22Rv1 (cell line): ENCODE data around the gene CDKN1B.

Experiments used
- H3K27ac ChIP-seq: fragments of 450-650 bp; 2 replicates; pipeline ENCODE4 v1.5.1; 2017
- CTCF ChIP-seq: fragments of 450-650 bp; IDR thresholded peaks from 2 replicates; pipeline ENCODE4 v1.5.1; 2017; ENCODE audit warnings: mild to moderate bottlenecking
- ZFX ChIP-seq: fragments of 450-650 bp; IDR thresholded peaks from 2 replicates; pipeline ENCODE4 v1.6.1; 2017; ENCODE audit warnings: antibody characterized with exemption, borderline replicate concordance

CDKN1B gene

DNA sequence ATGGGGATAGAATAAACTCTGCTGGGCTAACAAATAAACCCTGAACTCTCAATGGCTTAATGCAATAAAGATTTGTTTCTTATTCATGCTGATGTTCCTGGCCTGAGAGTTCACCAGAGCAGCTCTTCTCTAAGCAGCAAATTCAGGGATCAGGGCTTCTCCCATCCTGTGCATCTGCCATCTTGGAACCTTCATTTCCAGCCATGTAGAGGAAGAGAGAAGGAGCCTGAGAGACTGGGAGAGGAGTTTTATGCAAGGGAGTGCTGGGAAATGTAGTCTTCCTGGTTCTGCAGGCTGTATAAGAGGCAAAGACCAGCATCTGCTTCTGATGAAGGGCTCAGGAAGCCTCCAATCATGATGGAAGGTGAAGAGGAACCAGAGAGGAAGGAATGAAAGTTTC, 47.7 kb downstream of the CDKN1B start:
- TF ChIP-seq CTCF (no peak), ZFX (no peak)
- no peak overlapping the region for H3K27ac ChIP-seq

DNA sequence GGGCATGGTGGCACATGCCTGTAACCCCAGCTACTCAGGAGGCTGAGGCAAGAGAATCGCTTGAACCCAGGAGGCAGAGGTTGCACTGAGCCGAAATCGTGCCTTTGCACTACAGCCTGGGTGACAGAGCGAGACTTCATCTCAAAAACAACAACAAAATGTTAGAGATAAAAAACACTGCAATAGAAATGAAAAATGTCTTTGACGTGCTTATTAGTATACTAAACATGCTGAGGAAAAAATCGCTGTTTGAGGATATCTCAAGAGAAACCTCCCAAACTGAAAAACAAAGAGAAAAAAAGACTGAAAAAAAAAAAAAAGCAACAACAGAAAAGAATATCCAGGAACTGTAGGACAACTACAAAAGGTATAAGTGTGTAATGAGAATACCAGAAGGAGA, 53.1 kb downstream of the CDKN1B start:
- H3K27ac ChIP-seq = no peak overlapping the region
- TF ChIP-seq ZFX = no peak
- no peak for TF ChIP-seq CTCF
